Chondrocyte (in vitro differentiated cells): ENCODE data around the gene DPH7. TPM values are rescaled to one million over a fixed set of nuclear protein-coding genes. Genes with fewer than 3 reads are reported as not detected.

Experiments used
- DNase-seq: peaks from one replicate; pipeline ENCODE4 v3.0.0; 2021; ENCODE audit warnings: mixed read lengths, low spot score
- H3K27ac Mint-ChIP-seq: one replicate; pipeline ENCODE4 v1.8.0; 2021; ENCODE audit warnings: mild to moderate bottlenecking, moderate library complexity, mixed read lengths; ENCODE audit not compliant: unreplicated experiment
- H3K27me3 Mint-ChIP-seq: 2 replicates; pipeline ENCODE4 v1.8.0; 2021; ENCODE audit warnings: low read depth, mixed read lengths
- H3K36me3 Mint-ChIP-seq: 2 replicates; pipeline ENCODE4 v1.8.0; 2021; ENCODE audit warnings: low read depth, mixed read lengths
- H3K4me1 Mint-ChIP-seq: 2 replicates; pipeline ENCODE4 v1.8.0; 2021; ENCODE audit warnings: low read depth, mild to moderate bottlenecking, mixed read lengths
- H3K4me3 Mint-ChIP-seq: one replicate; pipeline ENCODE4 v1.8.0; 2021; ENCODE audit warnings: mild to moderate bottlenecking, moderate library complexity, mixed read lengths; ENCODE audit not compliant: unreplicated experiment
- H3K9me3 Mint-ChIP-seq: 2 replicates; pipeline ENCODE4 v1.8.0; 2021; ENCODE audit warnings: low read depth, mixed read lengths
- CTCF ChIP-seq: fragments of 200-600 bp; sonication (generic); IDR thresholded peaks from 2 replicates; pipeline ENCODE4 v1.5.0; 2021; ENCODE audit warnings: antibody characterized with exemption, mild to moderate bottlenecking, moderate library complexity
- total RNA-seq: library from RNA; stranded (reverse); gene quantifications from 3 replicates; pipeline ENCODE4 v1.2.1, GENCODE V29; 2021

Gene DPH7
- total RNA-seq, 1 donor from 2014 or later, result 27.9 TPM

- H3K9me3 Mint-ChIP-seq, result peaks cover 8% of the 10 kb centered on the region
- peaks cover 9% of the 10 kb centered on the region for H3K36me3 Mint-ChIP-seq
- no peak overlapping the region for H3K4me3 Mint-ChIP-seq
- H3K27ac Mint-ChIP-seq, result no peak overlapping the region
- no peak for DNase-seq
- H3K27me3 Mint-ChIP-seq, result no peaks in the 10 kb centered on the region
- H3K4me1 Mint-ChIP-seq, result no peaks in the 10 kb centered on the region
- TF ChIP-seq CTCF, result no peak
Measured at GRCh38 chr9:137509198-137509597, 69.5 kb downstream of the DPH7 start.

DNA sequence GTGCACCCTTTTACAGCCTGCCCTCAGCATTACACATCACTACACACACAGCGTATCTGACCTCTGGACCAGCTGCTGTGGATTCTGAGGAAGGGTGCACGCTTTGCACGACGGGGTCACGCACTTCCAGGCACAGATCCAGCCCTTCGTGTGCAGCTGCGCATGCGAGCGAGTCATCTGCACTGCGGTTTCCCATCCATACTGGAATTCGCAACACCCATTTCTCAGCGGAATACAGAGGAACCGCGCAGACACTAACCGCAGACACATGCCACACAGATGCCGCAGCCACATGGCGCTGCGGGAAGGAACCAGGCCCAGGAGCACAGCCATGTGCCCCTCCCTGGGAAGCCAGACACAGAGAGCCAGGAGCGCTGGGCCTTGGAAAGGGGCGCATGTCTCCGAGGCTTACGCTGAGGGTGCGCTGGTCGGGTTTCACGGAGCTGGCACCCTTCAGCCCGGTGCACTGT lies 72.0 kb downstream of the DPH7 start:
- peaks cover 6% of the 10 kb centered on the region for H3K4me1 Mint-ChIP-seq
- no peaks in the 10 kb centered on the region for H3K27me3 Mint-ChIP-seq
- no peak overlapping the region for H3K27ac Mint-ChIP-seq
- H3K36me3 Mint-ChIP-seq, result peaks cover 8% of the 10 kb centered on the region
- DNase-seq, result no peak
- H3K4me3 Mint-ChIP-seq, result no peak overlapping the region
- H3K9me3 Mint-ChIP-seq, result peaks cover 8% of the 10 kb centered on the region
- no peak for TF ChIP-seq CTCF

GRCh38 chr9:137506274-137506673 lies 72.5 kb downstream of the DPH7 start:
- no peak for TF ChIP-seq CTCF
- DNase-seq, result no peak
- H3K4me3 Mint-ChIP-seq, result no peak overlapping the region
- H3K4me1 Mint-ChIP-seq, result peaks cover 6% of the 10 kb centered on the region
- no peak overlapping the region for H3K27ac Mint-ChIP-seq
- peaks cover 8% of the 10 kb centered on the region for H3K9me3 Mint-ChIP-seq
- peaks cover 8% of the 10 kb centered on the region for H3K36me3 Mint-ChIP-seq
- no peaks in the 10 kb centered on the region for H3K27me3 Mint-ChIP-seq

DNA sequence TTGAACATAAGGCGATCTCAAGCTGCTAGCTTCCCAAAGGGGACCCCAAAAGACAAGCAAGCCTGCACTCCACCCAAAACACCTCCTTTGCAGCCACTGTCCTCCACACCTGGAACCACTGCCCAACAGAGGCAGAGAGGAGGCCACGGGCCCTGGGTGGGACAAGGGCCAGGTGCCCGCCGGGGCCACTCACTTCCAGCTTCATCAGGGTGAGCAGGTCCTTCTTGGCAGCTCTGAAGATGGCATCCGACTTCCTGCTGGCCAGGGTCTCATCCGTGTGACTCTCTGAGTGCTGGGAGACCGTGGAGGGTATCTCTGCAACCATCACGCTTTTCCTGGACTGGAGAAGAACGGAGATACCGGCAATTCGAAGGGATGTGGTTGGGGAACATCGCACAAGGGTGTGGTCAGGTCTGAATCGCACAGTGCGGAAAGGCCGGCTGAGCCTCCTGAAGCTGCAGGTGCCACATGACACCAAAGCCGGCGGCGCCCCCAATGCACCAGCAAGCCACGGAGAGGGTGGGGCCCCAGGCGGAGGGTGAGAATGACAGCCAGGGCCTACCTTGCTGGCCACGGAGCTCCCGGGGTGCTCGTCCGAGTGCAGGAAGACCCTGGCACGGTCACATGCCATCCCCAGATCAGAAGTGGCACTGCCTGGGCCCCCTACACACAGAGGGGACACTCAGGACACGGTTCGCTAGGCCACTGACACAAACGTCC lies 73.1 kb downstream of the DPH7 start:
- Mint-ChIP-seq H3K27me3 (no peaks in the 10 kb centered on the region), H3K36me3 (peaks cover 8% of the 10 kb centered on the region), H3K4me1 (peaks cover 6% of the 10 kb centered on the region), H3K27ac (no peak overlapping the region), H3K4me3 (no peak overlapping the region), H3K9me3 (peaks cover 8% of the 10 kb centered on the region)
- DNase-seq, result no peak
- TF ChIP-seq CTCF, result no peak

Other genes starting within 250 kb of the DPH7 start
- 10.7 to 15.7 TPM (median 11.6 TPM) in 3 replicates for gene EXD3, start 155.8 kb downstream of the DPH7 start, total RNA-seq
- gene NOXA1, start 155.5 kb downstream of the DPH7 start, total RNA-seq, result 0.97 to 2.5 TPM (median 2.0 TPM) in 3 replicates
- gene ENTPD8, start 137.6 kb downstream of the DPH7 start, total RNA-seq, result 0.10 TPM in 1 of 3 replicates, not detected in the others
- 81.5 to 86.8 TPM (median 86.1 TPM) in 3 replicates for gene NSMF, start 119.6 kb downstream of the DPH7 start, total RNA-seq
- 3.6 to 4.2 TPM (median 4.1 TPM) in 3 replicates for gene PNPLA7, start 28.5 kb downstream of the DPH7 start, total RNA-seq
- gene MRPL41, start 27.0 kb downstream of the DPH7 start, total RNA-seq, result 50.6 to 55.4 TPM (median 53.5 TPM) in 3 replicates
- 32.5 to 34.8 TPM (median 33.0 TPM) in 3 replicates for gene ZMYND19, start 11.6 kb upstream of the DPH7 start, total RNA-seq
- gene ARRDC1, start 26.8 kb upstream of the DPH7 start, total RNA-seq, result 24.5 to 27.3 TPM (median 27.2 TPM) in 3 replicates
- 59.6 to 92.3 TPM (median 61.0 TPM) in 3 replicates for gene EHMT1, start 40.1 kb upstream of the DPH7 start, total RNA-seq